ENCODE results near the gene CFAP58.

The CFAP58 gene

GRCh38 chr10:104323085-104323484, 30.5 kb upstream of the CFAP58 start:
- no peak for DNase-seq

- DNase-seq, result no peak
Measured at GRCh38 chr10:104323760-104324201, 29.9 kb upstream of the CFAP58 start.

GRCh38 chr10:104324221-104324686, 29.4 kb upstream of the CFAP58 start:
- DNase-seq, result no peak

GRCh38 chr10:104324931-104325330, 28.7 kb upstream of the CFAP58 start:
- no peak for DNase-seq

- no peak for DNase-seq
Measured at GRCh38 chr10:104325436-104326435, 27.9 kb upstream of the CFAP58 start.

- DNase-seq, result no peak
Measured at GRCh38 chr10:104326991-104327610, 26.5 kb upstream of the CFAP58 start.

- peak; percentile 86 for DNase-seq
Measured at GRCh38 chr10:104327745-104328645, 25.6 kb upstream of the CFAP58 start.

GRCh38 chr10:104328646-104328895, 25.1 kb upstream of the CFAP58 start:
- DNase-seq, result no peak

GRCh38 chr10:104328896-104329710, 24.5 kb upstream of the CFAP58 start:
- DNase-seq, result peak; percentile 90

- DNase-seq, result peak; percentile 66
Measured at GRCh38 chr10:104329735-104330134, 23.9 kb upstream of the CFAP58 start.

GRCh38 chr10:104330168-104331110, 23.2 kb upstream of the CFAP58 start:
- DNase-seq, result peak; percentile 78

GRCh38 chr10:104331208-104331838, 22.3 kb upstream of the CFAP58 start:
- DNase-seq, result peak; percentile 54

- DNase-seq, result peak; percentile 74
Measured at GRCh38 chr10:104332243-104333031, 21.2 kb upstream of the CFAP58 start.

GRCh38 chr10:104333032-104333727, 20.5 kb upstream of the CFAP58 start:
- DNase-seq, result no peak

- no peak for DNase-seq
Measured at GRCh38 chr10:104333728-104334373, 19.8 kb upstream of the CFAP58 start.

- no peak for DNase-seq
Measured at GRCh38 chr10:104334561-104334960, 19.1 kb upstream of the CFAP58 start.

GRCh38 chr10:104334965-104335650, 18.5 kb upstream of the CFAP58 start:
- no peak for DNase-seq

Data from fibroblast of skin of abdomen (primary cell).